GM12878 (cell line): ENCODE results near the gene ENSA. TPM values are rescaled to one million over a fixed set of nuclear protein-coding genes. Genes with fewer than 3 reads are reported as not detected.
"Not testable (repeated sequence)": the region's sequence is repeated elsewhere in the genome, so short reads cannot be mapped to it uniquely, and the experiment has no call there.

ENCODE experiments used
- ATAC-seq: fragments of 200-7000 bp; cut with Tn5 transposase; 3 replicates; pipeline ENCODE4 v1.9.1; 2020; ENCODE audit warnings: mild to moderate bottlenecking, moderate library complexity
- BruUV-seq: library from RNA; stranded (reverse); fragments of 400-500 nt; replicated peaks from 2 replicates; lab custom pipeline; 2021; lab: Mats Ljungman, UMichigan
- CTCF ChIA-PET: fragments of 300-600 bp; sonication (Branson Sonifier 250); formaldehyde crosslinking; extraction: SDS; loops from one replicate; lab custom pipeline; 2021; ENCODE audit warnings: inconsistent platforms; lab: Yijun Ruan, JAX
- POLR2A ChIA-PET: fragments of 350-600 bp; formaldehyde crosslinking; extraction: SDS; loops from one replicate; lab custom pipeline; 2021; ENCODE audit warnings: inconsistent platforms; lab: Charles Lee
- RAD21 ChIA-PET: fragments of 300-600 bp; sonication (Branson Sonifier 250); formaldehyde crosslinking; loops from one replicate; lab custom pipeline; 2023; ENCODE audit warnings: antibody characterized with exemption; ENCODE audit not compliant: unreplicated experiment; lab: Charles Lee
- SMC1A ChIA-PET: fragments of 300-600 bp; sonication (Branson Sonifier 250); formaldehyde crosslinking; loops from one replicate; lab custom pipeline; 2023; ENCODE audit not compliant: unreplicated experiment, uncharacterized antibody; lab: Charles Lee
- DNase-seq: peaks from one replicate; pipeline ENCODE4 v3.0.0-alpha.2; 2011; ENCODE audit warnings: low read depth, low spot score
- FAIRE-seq: peaks from 3 replicates; lab custom pipeline; 2011; peaks lifted over from hg19 to GRCh38; lab: Jason Lieb, UNC
- H2AFZ ChIP-seq: 2 replicates; pipeline ENCODE4 v1.6.0; 2011; ENCODE audit warnings: low read depth, low read length, control low read depth; ENCODE audit not compliant: control insufficient read depth
- H3K27ac ChIP-seq: 2 replicates; pipeline ENCODE4 v1.5.1; 2011; ENCODE audit warnings: control low read depth; ENCODE audit not compliant: control insufficient read depth, insufficient read depth
- H3K27me3 ChIP-seq, 2 experiments: replicated peaks in 1 of 2; 2 replicates each; pipeline versions ENCODE4 v1.6.0 to v1.6.1; 2011; ENCODE audit warnings: low read length in 1 of 2; ENCODE audit not compliant: control insufficient read depth in 2 of 2, insufficient read depth in 2 of 2
- H3K36me3 ChIP-seq, 2 experiments: 2 replicates each; pipeline ENCODE4 v1.5.1; 2011; ENCODE audit warnings: low read length in 1 of 2; ENCODE audit not compliant: control insufficient read depth in 2 of 2, insufficient read depth in 2 of 2
- H3K4me1 ChIP-seq: 2 replicates; pipeline ENCODE4 v1.6.1; 2011; ENCODE audit warnings: mild to moderate bottlenecking, low read length, moderate library complexity, mixed read lengths; ENCODE audit not compliant: control insufficient read depth, insufficient read depth
- H3K4me2 ChIP-seq: 2 replicates; pipeline ENCODE4 v1.6.0; 2011; ENCODE audit warnings: control low read depth; ENCODE audit not compliant: control insufficient read depth, insufficient read depth
- H3K4me3 ChIP-seq: fragments of 200-600 bp; sonication (generic); 2 replicates; pipeline ENCODE4 v1.5.1; 2016
- H3K79me2 ChIP-seq: 2 replicates; pipeline ENCODE4 v1.6.0; 2011; ENCODE audit warnings: low read length; ENCODE audit not compliant: control insufficient read depth, insufficient read depth
- H3K9ac ChIP-seq: 2 replicates; pipeline ENCODE4 v1.8.0; 2011; ENCODE audit warnings: low read length, control low read depth, mixed read lengths; ENCODE audit not compliant: control insufficient read depth, insufficient read depth
- H3K9me3 ChIP-seq: replicated peaks from 3 replicates; pipeline ENCODE4 v1.5.1; 2011; ENCODE audit warnings: mild to moderate bottlenecking, low read length; ENCODE audit not compliant: control insufficient read depth, insufficient read depth
- H4K20me1 ChIP-seq: 2 replicates; pipeline ENCODE4 v1.6.0; 2011; ENCODE audit not compliant: control insufficient read depth, insufficient read depth
- ATF2 ChIP-seq: IDR thresholded peaks from 2 replicates; pipeline ENCODE4 v1.6.1; 2012; ENCODE audit warnings: low read length, inconsistent platforms
- BCL3 ChIP-seq: IDR thresholded peaks from 2 replicates; pipeline ENCODE4 v1.6.1; 2011; ENCODE audit warnings: borderline replicate concordance, low read depth, mild to moderate bottlenecking, moderate library complexity, low read length; ENCODE audit not compliant: insufficient read depth, poor library complexity, severe bottlenecking
- CBFB ChIP-seq: IDR thresholded peaks from 2 replicates; pipeline ENCODE4 v1.6.1; 2016; ENCODE audit warnings: antibody characterized with exemption, low read depth
- CHD4 ChIP-seq: fragments of 200-600 bp; sonication (generic); IDR thresholded peaks from 2 replicates; pipeline ENCODE4 v1.6.1; 2016; ENCODE audit warnings: mild to moderate bottlenecking
- JUND ChIP-seq: IDR thresholded peaks from 2 replicates; pipeline ENCODE4 v1.6.1; 2012; ENCODE audit warnings: low read depth, mild to moderate bottlenecking, low read length, improper control_type of control experiment, moderate library complexity
- PAX5 ChIP-seq: IDR thresholded peaks from 2 replicates; pipeline ENCODE4 v1.6.1; 2011; ENCODE audit warnings: low read depth, low read length, borderline replicate concordance
- PML ChIP-seq: IDR thresholded peaks from 2 replicates; pipeline ENCODE4 v1.6.1; 2012; ENCODE audit warnings: low read length, inconsistent platforms
- SMAD5 ChIP-seq: IDR thresholded peaks from 2 replicates; pipeline ENCODE4 v1.6.1; 2016; ENCODE audit warnings: antibody characterized with exemption, low read depth
- SMC3 ChIP-seq: IDR thresholded peaks from 2 replicates; pipeline ENCODE4 v1.6.1; 2011; ENCODE audit warnings: low read length, improper control_type of control experiment, borderline replicate concordance
- TCF3 ChIP-seq: IDR thresholded peaks from 2 replicates; pipeline ENCODE4 v1.6.1; 2012; ENCODE audit warnings: low read depth, mild to moderate bottlenecking, low read length, borderline replicate concordance; ENCODE audit not compliant: insufficient read depth
- ZNF217 ChIP-seq: fragments of 450-650 bp; IDR thresholded peaks from 2 replicates; pipeline ENCODE4 v1.6.1; 2017; ENCODE audit warnings: antibody characterized with exemption, mild to moderate bottlenecking
- ZNF24 ChIP-seq: fragments of 450-650 bp; IDR thresholded peaks from 2 replicates; pipeline ENCODE4 v1.6.1; 2017; ENCODE audit warnings: antibody characterized with exemption, mild to moderate bottlenecking
- ZNF592 ChIP-seq: fragments of 450-650 bp; IDR thresholded peaks from 2 replicates; pipeline ENCODE4 v1.6.1; 2017; ENCODE audit warnings: mild to moderate bottlenecking, moderate library complexity
- ZZZ3 ChIP-seq: IDR thresholded peaks from 2 replicates; pipeline ENCODE4 v1.6.1; 2011; ENCODE audit warnings: low read depth; ENCODE audit not compliant: control insufficient read depth, insufficient read length
- WGBS: methylation state at CpG from one replicate; pipeline ENCODE4 v1.1.6; 2016; ENCODE audit warnings: low lambda C conversion rate; ENCODE audit not compliant: insufficient replicate concordance, insufficient coverage; ENCODE audit errors: missing lambda C conversion rate; 5-methylcytosine and 5-hydroxymethylcytosine counted together
- in situ Hi-C: fragments of 300-500 bp; cut with MboI; formaldehyde crosslinking; loops from 9 replicates; pipeline ENCODE4 v1.14.3; 2018; ENCODE audit warnings: mixed read lengths
- intact Hi-C: fragments of 100-400 bp; cut with micrococcal nuclease; formaldehyde crosslinking; loops from one replicate; pipeline ENCODE4 v1.14.2; 2022; ENCODE audit not compliant: unreplicated experiment
- polyA plus RNA-seq, 11 experiments: library from polyadenylated mRNA; depleted of rRNA in 4 of 11; unstranded in 6 of 11; stranded (reverse) in 5 of 11; fragments of >200 nt; fragmentation: Nextera tagmentation in 4 of 11; fragmentation: Illumina TruSeq in 1 of 11; extraction: Ambion mirVana in 4 of 11; extraction: Trizol in 1 of 11; gene quantifications; 1 replicate in 1 of 11; 2 replicates in 10 of 11; pipeline versions ENCODE4 v1.2.1 to v1.2.3, GENCODE V29; 2011 to 2016; ENCODE audit warnings: inconsistent platforms in 2 of 11, missing spikeins in 2 of 11, low read depth in 1 of 11
- total RNA-seq, 4 experiments: library from RNA; depleted of rRNA in 3 of 4; stranded (reverse); fragments of >200 nt in 3 of 4; fragmentation: Illumina TruSeq in 1 of 4; extraction: Trizol in 1 of 4; gene quantifications; 2 replicates each; pipeline versions ENCODE4 v1.2.1 to v1.2.3, GENCODE V29; 2013 to 2021

The ENSA gene
- total and polyA plus RNA-seq, 10 of the 15 experiments (the other 5 are each of a cell fraction or from before 2014, with no cell fraction given), result 56.1 to 605 (median 143) TPM

- no peak for TF ChIP-seq ZNF592
- TF ChIP-seq JUND, result no peak
- no peak for TF ChIP-seq PML
- TF ChIP-seq CBFB, result no peak
- no peak for TF ChIP-seq TCF3
- TF ChIP-seq CHD4, result no peak
- TF ChIP-seq PAX5, result no peak
- TF ChIP-seq ZZZ3, result no peak
- TF ChIP-seq ZNF217, result no peak
- TF ChIP-seq ZNF24, result no peak
- no peak for TF ChIP-seq BCL3
- no peak for TF ChIP-seq SMAD5
- no peak for TF ChIP-seq ATF2
- no peak for TF ChIP-seq SMC3
Measured at GRCh38 chr1:150606463-150607142, 22.8 kb downstream of the ENSA start (continued).

- H3K27me3 ChIP-seq, in situ Hi-C loops, H3K4me2 ChIP-seq, H3K79me2 ChIP-seq, CTCF ChIA-PET, H4K20me1 ChIP-seq, DNase-seq, intact Hi-C loops, FAIRE-seq, H3K9me3 ChIP-seq, RAD21 ChIA-PET, H3K27ac ChIP-seq, BruUV-seq, ATAC-seq, H3K36me3 ChIP-seq, H2AFZ ChIP-seq, H3K4me3 ChIP-seq, H3K4me1 ChIP-seq, H3K9ac ChIP-seq: not testable (repeated sequence)
- POLR2A ChIA-PET, result interaction anchor here (1.0 to 2.2 kb wide), 2 partner anchors 12 to 26 kb away, joined by 4 to 7 read pairs; partner anchors contain the start of gene MCL1
- SMC1A ChIA-PET, result interaction anchor here (0.6 kb wide), 1 partner anchor 77 kb away, joined by 5 read pairs; no protein-coding TSS in a partner anchor
- 88% methylated on average over 3 of the region's 3 CpGs for WGBS
Measured at GRCh38 chr1:150605451-150605731, 24.0 kb downstream of the ENSA start.
